Measurements from ENCODE around the gene NT5DC4.
A peak's percentile ranks its signal among the peaks of the same experiment; 100 is the strongest.

The NT5DC4 gene

GRCh38 chr2:112784199-112785189 lies 63.7 kb downstream of the NT5DC4 start, which contains the start of gene IL1A:
Gene IL1A, minus strand, starts transcription at chr2:112784493. Its CDS starts 723 bp downstream, at chr2:112783770.
- peak; percentile 68 for DNase-seq (ENCODE audit: low spot score)

- no peak for DNase-seq (ENCODE audit: low spot score)
These were observed 66.5 kb downstream of the NT5DC4 start for GRCh38 chr2:112787294-112787693.

DNA sequence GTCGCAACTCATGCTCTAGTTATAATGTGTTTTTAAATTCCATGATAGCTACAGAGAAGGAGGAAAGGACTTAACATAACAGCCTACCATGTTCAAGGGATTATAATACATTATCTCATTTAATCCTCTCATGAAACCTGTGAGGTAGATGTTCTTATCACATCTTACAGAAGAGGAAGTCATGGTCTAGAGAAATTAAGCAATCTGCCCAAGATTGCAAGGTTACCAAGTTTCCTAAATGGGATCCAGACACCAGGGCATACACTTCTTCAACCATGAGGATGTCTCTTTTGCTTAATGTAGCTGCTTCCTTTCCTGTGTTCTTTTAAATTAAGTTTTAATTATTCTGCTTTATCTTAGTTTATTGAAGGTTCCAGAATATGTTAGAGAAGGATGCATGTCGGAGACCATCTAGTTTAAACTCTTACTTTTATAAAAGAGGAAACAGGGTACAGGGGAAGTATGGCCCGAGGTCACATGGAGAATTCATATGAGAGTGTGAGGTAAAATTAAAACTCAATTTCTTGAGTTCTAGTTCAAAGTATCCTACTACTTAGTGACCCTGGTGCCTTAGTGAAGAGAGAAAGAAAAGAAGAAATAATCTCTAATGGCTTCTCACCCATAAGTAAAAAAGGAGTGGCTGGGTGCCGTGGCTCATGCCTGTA lies 67.0 kb downstream of the NT5DC4 start:
- DNase-seq (ENCODE audit: low spot score) = peak; percentile 69

DNA sequence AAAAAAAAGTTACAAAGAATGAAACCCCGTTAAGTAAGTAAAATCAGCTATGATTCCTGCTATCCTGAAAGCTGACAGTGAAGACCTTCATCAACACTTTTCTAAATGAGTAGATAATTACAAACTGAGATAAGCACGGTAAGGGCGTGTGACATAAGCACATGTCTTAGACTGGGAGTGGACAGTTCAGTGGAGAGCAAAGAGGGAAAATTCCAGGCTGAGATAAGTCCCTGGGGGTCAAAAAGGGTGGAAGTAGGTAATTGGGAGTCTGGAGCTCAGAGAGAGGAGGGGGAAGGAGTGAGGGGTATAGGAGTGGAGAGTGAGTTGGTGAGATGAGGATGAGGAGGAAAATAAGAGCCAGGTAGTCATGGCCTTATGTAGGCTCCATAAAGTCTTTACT lies 67.8 kb downstream of the NT5DC4 start:
- DNase-seq (ENCODE audit: low spot score) = no peak
